K562 (cell line): ENCODE measurements around the gene CTCF. TPM values are rescaled to one million over a fixed set of nuclear protein-coding genes. Genes with fewer than 3 reads are reported as not detected.

Experiments used
- BRCA1 ChIP-seq, 2 experiments: fragments of 450-650 bp in 1 of 2; sonication (generic) in 1 of 2; formaldehyde crosslinking in 1 of 2; IDR thresholded peaks; 2 replicates each; pipeline versions ENCODE4 v1.5.0 to v1.6.1; 2017 to 2020; ENCODE audit warnings: mild to moderate bottlenecking in 1 of 2, missing genetic modification reagents in 1 of 2
- CCNT2 ChIP-seq: IDR thresholded peaks from 2 replicates; pipeline ENCODE4 v1.6.1; 2011; ENCODE audit warnings: borderline replicate concordance, low read depth, mild to moderate bottlenecking, moderate library complexity, mixed read lengths, low read length; ENCODE audit not compliant: insufficient read length; ENCODE audit errors: extremely low read depth
- COPS2 ChIP-seq: fragments of 450-650 bp; conservative IDR thresholded peaks from 2 replicates; pipeline ENCODE4 v1.6.1; 2016; ENCODE audit warnings: mild to moderate bottlenecking, moderate library complexity
- ETS2 ChIP-seq: IDR thresholded peaks from 2 replicates; pipeline ENCODE4 v1.6.1; 2016; ENCODE audit warnings: borderline replicate concordance, missing genetic modification characterization, mild to moderate bottlenecking, moderate library complexity, missing compliant biosample characterization; ENCODE audit not compliant: poor library complexity, severe bottlenecking
- ETV5 ChIP-seq: sonication (generic); formaldehyde crosslinking; IDR thresholded peaks from 2 replicates; pipeline ENCODE4 v1.4.0; 2020; ENCODE audit warnings: low read depth, mild to moderate bottlenecking, missing genetic modification reagents
- GATAD2A ChIP-seq: fragments of 450-650 bp; IDR thresholded peaks from 2 replicates; pipeline ENCODE4 v1.6.1; 2017
- GTF2A2 ChIP-seq: IDR thresholded peaks from 2 replicates; pipeline ENCODE4 v1.6.1; 2016; ENCODE audit warnings: mild to moderate bottlenecking, missing genetic modification characterization, missing compliant biosample characterization
- HDAC2 ChIP-seq: fragments of 450-650 bp; IDR thresholded peaks from 2 replicates; pipeline ENCODE4 v1.6.1; 2016; ENCODE audit warnings: mild to moderate bottlenecking
- HMG20A ChIP-seq: fragments of 450-650 bp; formaldehyde crosslinking; conservative IDR thresholded peaks from 2 replicates; pipeline ENCODE4 v1.4.0; 2020; ENCODE audit warnings: mild to moderate bottlenecking, mixed read lengths
- NFE2 ChIP-seq: IDR thresholded peaks from 2 replicates; pipeline ENCODE4 v1.6.1; 2014; ENCODE audit warnings: antibody characterized with exemption, low read depth
- SAFB ChIP-seq: fragments of 200-400 bp; formaldehyde crosslinking; IDR thresholded peaks from 2 replicates; pipeline ENCODE4 v1.6.1; 2017; ENCODE audit warnings: low read depth, low read length, borderline replicate concordance
- SAFB2 ChIP-seq: fragments of 200-400 bp; formaldehyde crosslinking; IDR thresholded peaks from 2 replicates; pipeline ENCODE4 v1.6.1; 2018; ENCODE audit warnings: borderline replicate concordance, low read length, low read depth, moderate library complexity; ENCODE audit not compliant: severe bottlenecking
- SMARCB1 ChIP-seq: IDR thresholded peaks from 2 replicates; pipeline ENCODE4 v1.6.1; 2011; ENCODE audit warnings: improper control_type of control experiment, low read depth; ENCODE audit not compliant: insufficient read length
- TRIM24 ChIP-seq, 2 experiments: fragments of 450-650 bp; IDR thresholded peaks; 2 replicates each; pipeline ENCODE4 v1.6.1; 2016
- XRCC4 ChIP-seq: IDR thresholded peaks from one replicate; pipeline ENCODE4 v1.6.1; 2011; ENCODE audit not compliant: insufficient read depth, insufficient read length; ENCODE audit errors: extremely low read depth
- ZBTB17 ChIP-seq: fragments of 450-650 bp; formaldehyde crosslinking; IDR thresholded peaks from 2 replicates; pipeline ENCODE4 v1.4.0; 2020; ENCODE audit warnings: mild to moderate bottlenecking
- ZNF165 ChIP-seq: fragments of 250-450 bp; sonication (Bioruptor Pico); IDR thresholded peaks from 2 replicates; pipeline ENCODE4 v1.4.0; 2020; ENCODE audit warnings: borderline replicate concordance
- polyA plus RNA-seq, 8 experiments: library from polyadenylated mRNA; depleted of rRNA in 4 of 8; stranded (reverse) in 5 of 8; unstranded in 3 of 8; fragments of >200 nt; fragmentation: Nextera tagmentation in 2 of 8; fragmentation: Illumina TruSeq in 1 of 8; extraction: Ambion mirVana in 2 of 8; extraction: Trizol in 1 of 8; gene quantifications; 2 replicates each; pipeline versions ENCODE4 v1.2.1 to v1.2.3, GENCODE V29; 2011 to 2014; ENCODE audit warnings: inconsistent platforms in 1 of 8, missing spikeins in 1 of 8
- total RNA-seq, 7 experiments: library from RNA; depleted of rRNA in 6 of 7; stranded (reverse); fragments of >200 nt in 6 of 7; fragmentation: Illumina TruSeq in 2 of 7; extraction: Trizol in 2 of 7; gene quantifications; 2 replicates each; pipeline versions ENCODE4 v1.2.1 to v1.2.3, GENCODE V29; 2011 to 2021; ENCODE audit warnings: low replicate concordance in 1 of 7
- TF ChIP-seq, protein P1 (sequence below): sonication (generic); formaldehyde crosslinking; IDR thresholded peaks from 2 replicates; pipeline ENCODE4 v1.5.0; 2020; ENCODE audit warnings: missing genetic modification reagents
- TF ChIP-seq, protein P2 (sequence below): fragments of 250-450 bp; sonication (Bioruptor Pico); IDR thresholded peaks from 2 replicates; pipeline ENCODE4 v1.4.0; 2020
- TF ChIP-seq, protein P3 (sequence below): fragments of 450-650 bp; formaldehyde crosslinking; conservative IDR thresholded peaks from 2 replicates; pipeline ENCODE4 v1.4.0; 2022; ENCODE audit warnings: mild to moderate bottlenecking, missing genetic modification characterization

Gene CTCF
- total and polyA plus RNA-seq, 9 of the 15 experiments (the other 6 are each of a cell fraction or from before 2014, with no cell fraction given), result 7.8 to 49.2 (median 33.9) TPM

DNA sequence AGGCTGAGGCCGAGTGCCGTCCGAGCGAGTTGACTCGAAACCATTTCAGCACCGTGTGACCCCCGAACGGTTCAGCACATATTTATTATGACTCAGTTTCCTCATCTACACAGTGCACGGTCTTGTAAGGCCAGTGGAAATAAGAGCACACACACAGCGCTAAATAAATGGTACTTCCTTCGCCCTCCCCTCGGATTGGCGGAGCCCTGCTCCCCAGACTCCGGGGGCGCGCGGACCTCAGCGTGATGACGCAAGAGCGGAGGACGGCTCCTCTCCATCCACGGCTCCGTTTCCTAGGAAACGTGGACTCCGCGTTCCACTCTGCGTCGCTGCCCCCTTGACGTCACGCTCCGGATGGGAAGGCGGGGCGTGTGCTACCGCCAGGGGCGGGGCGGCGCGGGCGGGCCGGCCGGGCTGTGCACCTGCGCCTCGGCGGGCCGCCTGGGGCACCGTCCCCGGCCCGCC, 98.3 kb downstream of the CTCF start, which contains the start of gene PARD6A (continued):
- TF ChIP-seq GTF2A2 (tag), result no peak
- no peak for TF ChIP-seq ETS2 (tag)
- TF ChIP-seq, protein P1, sequence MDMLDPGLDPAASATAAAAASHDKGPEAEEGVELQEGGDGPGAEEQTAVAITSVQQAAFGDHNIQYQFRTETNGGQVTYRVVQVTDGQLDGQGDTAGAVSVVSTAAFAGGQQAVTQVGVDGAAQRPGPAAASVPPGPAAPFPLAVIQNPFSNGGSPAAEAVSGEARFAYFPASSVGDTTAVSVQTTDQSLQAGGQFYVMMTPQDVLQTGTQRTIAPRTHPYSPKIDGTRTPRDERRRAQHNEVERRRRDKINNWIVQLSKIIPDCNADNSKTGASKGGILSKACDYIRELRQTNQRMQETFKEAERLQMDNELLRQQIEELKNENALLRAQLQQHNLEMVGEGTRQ (CRISPR knock-in tag), result no peak
- TF ChIP-seq BRCA1 (IDR thresholded peaks at IDR 0.05), result no peak
- TF ChIP-seq BRCA1 (CRISPR knock-in tag; IDR thresholded peaks at IDR 0.05), result no peak
- TF ChIP-seq TRIM24 (IDR thresholded peaks at IDR 0.05), result no peak
- no peak for TF ChIP-seq GATAD2A
- TF ChIP-seq ZBTB17 (CRISPR knock-in tag), result peak; percentile 74
- TF ChIP-seq, protein P2, sequence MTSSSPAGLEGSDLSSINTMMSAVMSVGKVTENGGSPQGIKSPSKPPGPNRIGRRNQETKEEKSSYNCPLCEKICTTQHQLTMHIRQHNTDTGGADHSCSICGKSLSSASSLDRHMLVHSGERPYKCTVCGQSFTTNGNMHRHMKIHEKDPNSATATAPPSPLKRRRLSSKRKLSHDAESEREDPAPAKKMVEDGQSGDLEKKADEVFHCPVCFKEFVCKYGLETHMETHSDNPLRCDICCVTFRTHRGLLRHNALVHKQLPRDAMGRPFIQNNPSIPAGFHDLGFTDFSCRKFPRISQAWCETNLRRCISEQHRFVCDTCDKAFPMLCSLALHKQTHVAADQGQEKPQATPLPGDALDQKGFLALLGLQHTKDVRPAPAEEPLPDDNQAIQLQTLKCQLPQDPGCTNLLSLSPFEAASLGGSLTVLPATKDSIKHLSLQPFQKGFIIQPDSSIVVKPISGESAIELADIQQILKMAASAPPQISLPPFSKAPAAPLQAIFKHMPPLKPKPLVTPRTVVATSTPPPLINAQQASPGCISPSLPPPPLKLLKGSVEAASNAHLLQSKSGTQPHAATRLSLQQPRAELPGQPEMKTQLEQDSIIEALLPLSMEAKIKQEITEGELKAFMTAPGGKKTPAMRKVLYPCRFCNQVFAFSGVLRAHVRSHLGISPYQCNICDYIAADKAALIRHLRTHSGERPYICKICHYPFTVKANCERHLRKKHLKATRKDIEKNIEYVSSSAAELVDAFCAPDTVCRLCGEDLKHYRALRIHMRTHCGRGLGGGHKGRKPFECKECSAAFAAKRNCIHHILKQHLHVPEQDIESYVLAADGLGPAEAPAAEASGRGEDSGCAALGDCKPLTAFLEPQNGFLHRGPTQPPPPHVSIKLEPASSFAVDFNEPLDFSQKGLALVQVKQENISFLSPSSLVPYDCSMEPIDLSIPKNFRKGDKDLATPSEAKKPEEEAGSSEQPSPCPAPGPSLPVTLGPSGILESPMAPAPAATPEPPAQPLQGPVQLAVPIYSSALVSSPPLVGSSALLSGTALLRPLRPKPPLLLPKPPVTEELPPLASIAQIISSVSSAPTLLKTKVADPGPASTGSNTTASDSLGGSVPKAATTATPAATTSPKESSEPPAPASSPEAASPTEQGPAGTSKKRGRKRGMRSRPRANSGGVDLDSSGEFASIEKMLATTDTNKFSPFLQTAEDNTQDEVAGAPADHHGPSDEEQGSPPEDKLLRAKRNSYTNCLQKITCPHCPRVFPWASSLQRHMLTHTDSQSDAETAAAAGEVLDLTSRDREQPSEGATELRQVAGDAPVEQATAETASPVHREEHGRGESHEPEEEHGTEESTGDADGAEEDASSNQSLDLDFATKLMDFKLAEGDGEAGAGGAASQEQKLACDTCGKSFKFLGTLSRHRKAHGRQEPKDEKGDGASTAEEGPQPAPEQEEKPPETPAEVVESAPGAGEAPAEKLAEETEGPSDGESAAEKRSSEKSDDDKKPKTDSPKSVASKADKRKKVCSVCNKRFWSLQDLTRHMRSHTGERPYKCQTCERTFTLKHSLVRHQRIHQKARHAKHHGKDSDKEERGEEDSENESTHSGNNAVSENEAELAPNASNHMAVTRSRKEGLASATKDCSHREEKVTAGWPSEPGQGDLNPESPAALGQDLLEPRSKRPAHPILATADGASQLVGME (CRISPR knock-in tag), result peak; percentile 68; the same call in 1 of the 2 replicates
- peak; percentile 50 for TF ChIP-seq CCNT2
- no peak for TF ChIP-seq COPS2
- TF ChIP-seq ZNF165 (CRISPR knock-in tag), result no peak
- TF ChIP-seq, protein P3, sequence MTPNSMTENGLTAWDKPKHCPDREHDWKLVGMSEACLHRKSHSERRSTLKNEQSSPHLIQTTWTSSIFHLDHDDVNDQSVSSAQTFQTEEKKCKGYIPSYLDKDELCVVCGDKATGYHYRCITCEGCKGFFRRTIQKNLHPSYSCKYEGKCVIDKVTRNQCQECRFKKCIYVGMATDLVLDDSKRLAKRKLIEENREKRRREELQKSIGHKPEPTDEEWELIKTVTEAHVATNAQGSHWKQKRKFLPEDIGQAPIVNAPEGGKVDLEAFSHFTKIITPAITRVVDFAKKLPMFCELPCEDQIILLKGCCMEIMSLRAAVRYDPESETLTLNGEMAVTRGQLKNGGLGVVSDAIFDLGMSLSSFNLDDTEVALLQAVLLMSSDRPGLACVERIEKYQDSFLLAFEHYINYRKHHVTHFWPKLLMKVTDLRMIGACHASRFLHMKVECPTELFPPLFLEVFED (CRISPR knock-in tag), result no peak
- TF ChIP-seq ETV5 (CRISPR knock-in tag), result 0 out of 2 replicates have a peak, but pooled peaks have one; percentile 14
- no peak for TF ChIP-seq SMARCB1
- no peak for TF ChIP-seq NFE2
- no peak for TF ChIP-seq HMG20A (CRISPR knock-in tag)
- TF ChIP-seq HDAC2, result peak; percentile 74
- no peak for TF ChIP-seq SAFB2
- TF ChIP-seq XRCC4, result no peak
- TF ChIP-seq SAFB, result peak; percentile 28; the same call in 1 of the 2 replicates
